IMR-90 (cell line): ENCODE results near the gene ADCY2. TPM values are rescaled to one million over a fixed set of nuclear protein-coding genes. Genes with fewer than 3 reads are reported as not detected.

ENCODE experiments used
- ATAC-seq: fragments of 200-7000 bp; cut with Tn5 transposase; 2 replicates; pipeline ENCODE4 v1.9.1; 2020; ENCODE audit warnings: low read depth, mild to moderate bottlenecking, moderate library complexity
- BruUV-seq: library from RNA; stranded (reverse); fragments of 400-500 nt; replicated peaks from 2 replicates; lab custom pipeline; 2021; lab: Mats Ljungman, UMichigan
- CTCF ChIA-PET: fragments of 300-600 bp; formaldehyde crosslinking; extraction: SDS; loops from one replicate; lab custom pipeline; 2021; ENCODE audit warnings: antibody characterized with exemption; lab: Yijun Ruan, JAX
- POLR2A ChIA-PET: fragments of 300-600 bp; sonication (Branson Sonifier 250); formaldehyde crosslinking; loops from one replicate; lab custom pipeline; 2022; ENCODE audit warnings: antibody characterized with exemption; ENCODE audit not compliant: unreplicated experiment; lab: Charles Lee
- DNase-seq: peaks from one replicate; pipeline ENCODE4 v3.0.0; 2013
- H2AFZ ChIP-seq: replicated peaks from 2 replicates; pipeline ENCODE3; 2013; ENCODE audit warnings: low read length, mild to moderate bottlenecking; ENCODE audit not compliant: poor library complexity
- H2AK5ac ChIP-seq: 2 replicates; pipeline ENCODE4 v1.6.1; 2013; ENCODE audit warnings: low read depth, low read length, inconsistent platforms
- H2AK9ac ChIP-seq: replicated peaks from 2 replicates; pipeline ENCODE3; 2013; ENCODE audit warnings: mild to moderate bottlenecking, low read depth, low read length, moderate library complexity; ENCODE audit not compliant: poor library complexity
- H2BK120ac ChIP-seq: 2 replicates; pipeline ENCODE4 v1.6.1; 2013; ENCODE audit warnings: low read depth, low read length, inconsistent platforms
- H2BK15ac ChIP-seq: 3 replicates; pipeline ENCODE4 v1.6.1; 2013; ENCODE audit warnings: low read depth, low read length, inconsistent platforms
- H2BK20ac ChIP-seq: 2 replicates; pipeline ENCODE4 v1.6.1; 2013; ENCODE audit warnings: low read depth, mild to moderate bottlenecking, inconsistent platforms, low read length, moderate library complexity
- H2BK5ac ChIP-seq: 2 replicates; pipeline ENCODE4 v1.6.1; 2013; ENCODE audit warnings: mild to moderate bottlenecking, low read depth, low read length, inconsistent platforms; ENCODE audit not compliant: poor library complexity, severe bottlenecking
- H3K14ac ChIP-seq: replicated peaks from 2 replicates; pipeline ENCODE4 v1.6.1; 2013; ENCODE audit warnings: low read depth, low read length, inconsistent platforms
- H3K18ac ChIP-seq: 2 replicates; pipeline ENCODE4 v1.6.1; 2013; ENCODE audit warnings: low read depth, low read length, control low read depth
- H3K23ac ChIP-seq: 2 replicates; pipeline ENCODE4 v1.6.1; 2013; ENCODE audit warnings: low read depth, low read length, inconsistent platforms
- H3K27ac ChIP-seq: 2 replicates; pipeline ENCODE4 v1.5.1; 2013; ENCODE audit warnings: mild to moderate bottlenecking, control low read depth, low read length; ENCODE audit not compliant: insufficient read depth
- H3K27me3 ChIP-seq: 2 replicates; pipeline ENCODE4 v1.6.1; 2013; ENCODE audit warnings: low read length; ENCODE audit not compliant: control insufficient read depth, insufficient read depth
- H3K36me3 ChIP-seq: 2 replicates; pipeline ENCODE4 v1.6.1; 2013; ENCODE audit warnings: low read length, mixed read lengths; ENCODE audit not compliant: control insufficient read depth, insufficient read depth
- H3K4ac ChIP-seq: 2 replicates; pipeline ENCODE4 v1.6.1; 2013; ENCODE audit warnings: low read depth, low read length, inconsistent platforms
- H3K4me1 ChIP-seq: 2 replicates; pipeline ENCODE4 v1.6.1; 2013; ENCODE audit warnings: low read length, mixed read lengths; ENCODE audit not compliant: control insufficient read depth, insufficient read depth
- H3K4me2 ChIP-seq: 2 replicates; pipeline ENCODE4 v1.6.1; 2013; ENCODE audit warnings: low read depth, mild to moderate bottlenecking, control low read depth, low read length, moderate library complexity
- H3K4me3 ChIP-seq: 2 replicates; pipeline ENCODE4 v1.5.1; 2013; ENCODE audit warnings: low read depth, mild to moderate bottlenecking, control low read depth, low read length, moderate library complexity; ENCODE audit not compliant: insufficient read depth
- H3K56ac ChIP-seq: 2 replicates; pipeline ENCODE4 v1.6.1; 2013; ENCODE audit warnings: low read length, inconsistent platforms; ENCODE audit not compliant: insufficient read depth; ENCODE audit errors: extremely low read depth
- H3K79me1 ChIP-seq, 2 experiments: 2 replicates each; pipeline ENCODE4 v1.6.1; 2013; ENCODE audit warnings: low read length in 2 of 2, inconsistent platforms in 1 of 2, low read depth in 1 of 2
- H3K9ac ChIP-seq: 2 replicates; pipeline ENCODE4 v1.6.1; 2013; ENCODE audit warnings: low read depth, low read length, control low read depth
- H3K9me1 ChIP-seq: 2 replicates; pipeline ENCODE4 v1.6.1; 2013; ENCODE audit warnings: low read length, inconsistent platforms; ENCODE audit not compliant: insufficient read depth
- H3K9me3 ChIP-seq: 2 replicates; pipeline ENCODE4 v1.6.1; 2013; ENCODE audit warnings: low read length; ENCODE audit not compliant: control insufficient read depth, insufficient read depth
- H4K20me1 ChIP-seq: 2 replicates; pipeline ENCODE4 v1.6.1; 2013; ENCODE audit warnings: low read length, inconsistent platforms; ENCODE audit not compliant: insufficient read depth
- H4K5ac ChIP-seq: 2 replicates; pipeline ENCODE4 v1.6.1; 2013; ENCODE audit warnings: mild to moderate bottlenecking, low read depth, low read length, control low read depth
- H4K8ac ChIP-seq, 2 experiments: 2 replicates each; pipeline ENCODE4 v1.6.1; 2013; ENCODE audit warnings: low read depth in 2 of 2, low read length in 2 of 2, control low read depth in 1 of 2, inconsistent platforms in 1 of 2
- H4K91ac ChIP-seq: 2 replicates; pipeline ENCODE4 v1.6.1; 2013; ENCODE audit warnings: low read depth, low read length, inconsistent platforms; ENCODE audit not compliant: insufficient read depth
- BHLHE40 ChIP-seq: fragments of 150-350 bp; IDR thresholded peaks from 2 replicates; pipeline ENCODE4 v1.6.1; 2016; ENCODE audit warnings: mild to moderate bottlenecking, low read depth, low read length
- CEBPB ChIP-seq: IDR thresholded peaks from 2 replicates; pipeline ENCODE4 v1.6.1; 2012; ENCODE audit warnings: low read depth, low read length, improper control_type of control experiment
- CHD1 ChIP-seq: IDR thresholded peaks from 2 replicates; pipeline ENCODE4 v1.6.1; 2012; ENCODE audit warnings: low read depth, low read length, improper control_type of control experiment
- MAZ ChIP-seq: IDR thresholded peaks from 2 replicates; pipeline ENCODE4 v1.6.1; 2012; ENCODE audit warnings: low read depth, mild to moderate bottlenecking, low read length, improper control_type of control experiment, moderate library complexity, borderline replicate concordance
- MXI1 ChIP-seq: IDR thresholded peaks from 2 replicates; pipeline ENCODE4 v1.6.1; 2012; ENCODE audit warnings: low read depth, mild to moderate bottlenecking, low read length, moderate library complexity, borderline replicate concordance
- NFE2L2 ChIP-seq: fragments of 150-350 bp; IDR thresholded peaks from 2 replicates; pipeline ENCODE4 v1.6.1; 2016; ENCODE audit warnings: low read depth, mild to moderate bottlenecking, low read length
- RAD21 ChIP-seq: IDR thresholded peaks from 2 replicates; pipeline ENCODE4 v1.6.1; 2012; ENCODE audit warnings: low read length, improper control_type of control experiment
- RCOR1 ChIP-seq: IDR thresholded peaks from 2 replicates; pipeline ENCODE4 v1.6.1; 2012; ENCODE audit warnings: mild to moderate bottlenecking, low read length, improper control_type of control experiment; ENCODE audit not compliant: insufficient replicate concordance
- RFX5 ChIP-seq: IDR thresholded peaks from 2 replicates; pipeline ENCODE4 v1.8.0; 2012; ENCODE audit warnings: low read depth, mild to moderate bottlenecking, low read length, moderate library complexity
- SMC3 ChIP-seq: fragments of 150-350 bp; IDR thresholded peaks from 2 replicates; pipeline ENCODE4 v1.6.1; 2016; ENCODE audit warnings: low read depth, mild to moderate bottlenecking, antibody characterized with exemption, low read length, moderate library complexity
- WGBS, 2 experiments: methylation state at CpG; one replicate each; pipeline versions ENCODE4 v1.1.5 to v1.1.7; 2013; ENCODE audit warnings: missing lambda C conversion rate in 2 of 2; ENCODE audit not compliant: insufficient read length in 1 of 2; ENCODE audit errors: extremely low coverage in 2 of 2; 5-methylcytosine and 5-hydroxymethylcytosine counted together
- dilution Hi-C: fragments of 300-500 bp; cut with HindIII; formaldehyde crosslinking; loops from one replicate; pipeline ENCODE4 v1.14.3; 2018; ENCODE audit warnings: low sequenced_read_pairs; ENCODE audit not compliant: unreplicated experiment
- in situ Hi-C: fragments of 300-500 bp; cut with MboI; formaldehyde crosslinking; loops from 3 replicates; pipeline ENCODE4 v1.14.3; 2019; ENCODE audit warnings: low sequenced_read_pairs, inconsistent platforms, mixed read lengths
- intact Hi-C: fragments of 100-400 bp; cut with micrococcal nuclease; formaldehyde crosslinking; loops from 2 replicates; pipeline ENCODE4 v1.10.0; 2022
- polyA plus RNA-seq, 3 experiments: library from polyadenylated mRNA; depleted of rRNA; stranded (reverse); fragments of >200 nt; gene quantifications; 2 replicates each; pipeline ENCODE4 v1.2.3, GENCODE V29; 2012; ENCODE audit warnings: low replicate concordance in 1 of 3
- total RNA-seq: library from RNA; depleted of rRNA; stranded (reverse); fragments of >200 nt; gene quantifications from 2 replicates; pipeline ENCODE4 v1.2.3, GENCODE V29; 2012
- TF ChIP-seq, protein P1 (sequence below): fragments of 150-350 bp; IDR thresholded peaks from 2 replicates; pipeline ENCODE4 v1.6.1; 2017; ENCODE audit warnings: mild to moderate bottlenecking, antibody characterized with exemption, low read length, low read depth
- TF ChIP-seq, protein P2 (sequence below): fragments of 150-350 bp; IDR thresholded peaks from 2 replicates; pipeline ENCODE4 v1.6.1; 2016; ENCODE audit warnings: low read depth, mild to moderate bottlenecking, low read length, moderate library complexity, borderline replicate concordance
- TF ChIP-seq, protein P3 (sequence below): conservative IDR thresholded peaks from 2 replicates; pipeline ENCODE4 v1.5.1; 2012; ENCODE audit warnings: mild to moderate bottlenecking, low read depth, low read length, improper control_type of control experiment

ADCY2 gene
- total and polyA plus RNA-seq, 2 of the 4 experiments (the other 2 are of a cell fraction), result not detected

DNA sequence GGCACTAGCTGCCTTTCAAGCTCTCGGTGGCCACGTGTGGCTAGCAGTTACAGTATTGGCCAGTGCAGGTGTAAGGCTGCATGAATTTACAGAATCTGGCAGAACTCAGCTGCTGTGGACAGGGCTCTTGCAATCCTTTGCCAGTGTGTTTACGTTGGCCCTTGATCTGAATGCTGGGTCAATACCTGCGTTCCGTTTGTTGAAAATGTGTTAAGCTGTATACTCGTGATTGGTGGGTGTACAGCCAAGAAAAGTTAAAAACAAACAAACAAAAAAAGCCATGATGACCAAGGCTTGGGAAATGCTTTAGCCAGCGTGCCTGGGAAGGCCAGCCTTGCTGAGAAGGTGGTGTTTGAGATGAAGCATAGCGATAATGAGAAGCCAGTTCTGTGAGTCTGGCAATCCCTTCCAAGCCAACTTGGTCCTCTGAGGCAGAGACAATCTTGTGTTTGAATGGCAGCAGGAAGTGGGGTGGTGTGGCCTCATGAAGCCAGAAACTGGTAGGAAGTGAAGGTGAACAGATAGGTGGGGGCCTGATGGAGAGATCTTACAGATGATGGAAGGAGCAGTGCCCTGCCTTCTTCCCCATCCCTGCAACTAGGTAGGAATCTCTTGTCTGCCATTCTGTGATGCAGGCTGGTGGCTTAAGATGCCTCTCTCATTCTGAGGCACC lies 455.8 kb downstream of the ADCY2 start:
- Histone ChIP-seq H3K4ac (no peak overlapping the region), H3K27ac (no peak overlapping the region), H3K23ac (no peak overlapping the region), H2AK9ac (peak overlapping the region; percentile 37), H3K36me3 (no peaks in the 10 kb centered on the region), H4K8ac (no peak overlapping the region), H4K5ac (no peak overlapping the region), H3K4me3 (no peak overlapping the region), H2BK120ac (no peak overlapping the region), H3K79me1 (no peaks in the 10 kb centered on the region), H2BK15ac (no peak overlapping the region), H3K9me3 (peaks cover 2% of the 10 kb centered on the region; the same call in 1 of the 2 replicates), H2BK5ac (no peak overlapping the region), H4K91ac (no peak overlapping the region), H4K20me1 (no peaks in the 10 kb centered on the region), H3K4me2 (no peak overlapping the region), H2BK20ac (no peak overlapping the region), H3K9ac (no peak overlapping the region), H3K14ac (no peak overlapping the region), H2AFZ (peak overlapping the region; percentile 23), H3K27me3 (peaks cover 27% of the 10 kb centered on the region), H3K4me1 (no peaks in the 10 kb centered on the region), H3K9me1 (no peaks in the 10 kb centered on the region), H3K56ac (no peak overlapping the region), H3K18ac (no peak overlapping the region), H2AK5ac (no peak overlapping the region)
- dilution Hi-C loops (no loop called here), intact Hi-C loops (no loop called here), in situ Hi-C loops (no loop called here)
- WGBS, 2 experiments, result 64% methylated on average over 2 of the region's 8 CpGs; no CpG with 5 or more reads in 1 of the 2 experiments
- no TSS peak for BruUV-seq
- POLR2A ChIA-PET, result no interaction called here
- no peak for ATAC-seq
- DNase-seq, result no peak
- CTCF ChIA-PET, result no interaction called here
- TF ChIP-seq, protein P1, sequence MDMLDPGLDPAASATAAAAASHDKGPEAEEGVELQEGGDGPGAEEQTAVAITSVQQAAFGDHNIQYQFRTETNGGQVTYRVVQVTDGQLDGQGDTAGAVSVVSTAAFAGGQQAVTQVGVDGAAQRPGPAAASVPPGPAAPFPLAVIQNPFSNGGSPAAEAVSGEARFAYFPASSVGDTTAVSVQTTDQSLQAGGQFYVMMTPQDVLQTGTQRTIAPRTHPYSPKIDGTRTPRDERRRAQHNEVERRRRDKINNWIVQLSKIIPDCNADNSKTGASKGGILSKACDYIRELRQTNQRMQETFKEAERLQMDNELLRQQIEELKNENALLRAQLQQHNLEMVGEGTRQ, result no peak
- TF ChIP-seq CHD1 (no peak), CEBPB (no peak), RFX5 (no peak), NFE2L2 (no peak), RAD21 (no peak), MAZ (no peak), SMC3 (no peak), RCOR1 (no peak), MXI1 (no peak), BHLHE40 (no peak)
- TF ChIP-seq, protein P2, sequence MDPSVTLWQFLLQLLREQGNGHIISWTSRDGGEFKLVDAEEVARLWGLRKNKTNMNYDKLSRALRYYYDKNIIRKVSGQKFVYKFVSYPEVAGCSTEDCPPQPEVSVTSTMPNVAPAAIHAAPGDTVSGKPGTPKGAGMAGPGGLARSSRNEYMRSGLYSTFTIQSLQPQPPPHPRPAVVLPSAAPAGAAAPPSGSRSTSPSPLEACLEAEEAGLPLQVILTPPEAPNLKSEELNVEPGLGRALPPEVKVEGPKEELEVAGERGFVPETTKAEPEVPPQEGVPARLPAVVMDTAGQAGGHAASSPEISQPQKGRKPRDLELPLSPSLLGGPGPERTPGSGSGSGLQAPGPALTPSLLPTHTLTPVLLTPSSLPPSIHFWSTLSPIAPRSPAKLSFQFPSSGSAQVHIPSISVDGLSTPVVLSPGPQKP, result no peak
- TF ChIP-seq, protein P3, sequence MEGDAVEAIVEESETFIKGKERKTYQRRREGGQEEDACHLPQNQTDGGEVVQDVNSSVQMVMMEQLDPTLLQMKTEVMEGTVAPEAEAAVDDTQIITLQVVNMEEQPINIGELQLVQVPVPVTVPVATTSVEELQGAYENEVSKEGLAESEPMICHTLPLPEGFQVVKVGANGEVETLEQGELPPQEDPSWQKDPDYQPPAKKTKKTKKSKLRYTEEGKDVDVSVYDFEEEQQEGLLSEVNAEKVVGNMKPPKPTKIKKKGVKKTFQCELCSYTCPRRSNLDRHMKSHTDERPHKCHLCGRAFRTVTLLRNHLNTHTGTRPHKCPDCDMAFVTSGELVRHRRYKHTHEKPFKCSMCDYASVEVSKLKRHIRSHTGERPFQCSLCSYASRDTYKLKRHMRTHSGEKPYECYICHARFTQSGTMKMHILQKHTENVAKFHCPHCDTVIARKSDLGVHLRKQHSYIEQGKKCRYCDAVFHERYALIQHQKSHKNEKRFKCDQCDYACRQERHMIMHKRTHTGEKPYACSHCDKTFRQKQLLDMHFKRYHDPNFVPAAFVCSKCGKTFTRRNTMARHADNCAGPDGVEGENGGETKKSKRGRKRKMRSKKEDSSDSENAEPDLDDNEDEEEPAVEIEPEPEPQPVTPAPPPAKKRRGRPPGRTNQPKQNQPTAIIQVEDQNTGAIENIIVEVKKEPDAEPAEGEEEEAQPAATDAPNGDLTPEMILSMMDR, result no peak
